CD4-positive, alpha-beta T cell treated with Interleukin-2 at 100 ng/mL for 4 hours (primary cell): ENCODE results near the gene PDZD11.
"Not testable (repeated sequence)": the region's sequence is repeated elsewhere in the genome, so short reads cannot be mapped to it uniquely, and the experiment has no call there.

Source experiments
- DNase-seq: peaks from one replicate; pipeline ENCODE4 v3.0.0-alpha.2; 2020; ENCODE audit warnings: low spot score

PDZD11 gene

DNA sequence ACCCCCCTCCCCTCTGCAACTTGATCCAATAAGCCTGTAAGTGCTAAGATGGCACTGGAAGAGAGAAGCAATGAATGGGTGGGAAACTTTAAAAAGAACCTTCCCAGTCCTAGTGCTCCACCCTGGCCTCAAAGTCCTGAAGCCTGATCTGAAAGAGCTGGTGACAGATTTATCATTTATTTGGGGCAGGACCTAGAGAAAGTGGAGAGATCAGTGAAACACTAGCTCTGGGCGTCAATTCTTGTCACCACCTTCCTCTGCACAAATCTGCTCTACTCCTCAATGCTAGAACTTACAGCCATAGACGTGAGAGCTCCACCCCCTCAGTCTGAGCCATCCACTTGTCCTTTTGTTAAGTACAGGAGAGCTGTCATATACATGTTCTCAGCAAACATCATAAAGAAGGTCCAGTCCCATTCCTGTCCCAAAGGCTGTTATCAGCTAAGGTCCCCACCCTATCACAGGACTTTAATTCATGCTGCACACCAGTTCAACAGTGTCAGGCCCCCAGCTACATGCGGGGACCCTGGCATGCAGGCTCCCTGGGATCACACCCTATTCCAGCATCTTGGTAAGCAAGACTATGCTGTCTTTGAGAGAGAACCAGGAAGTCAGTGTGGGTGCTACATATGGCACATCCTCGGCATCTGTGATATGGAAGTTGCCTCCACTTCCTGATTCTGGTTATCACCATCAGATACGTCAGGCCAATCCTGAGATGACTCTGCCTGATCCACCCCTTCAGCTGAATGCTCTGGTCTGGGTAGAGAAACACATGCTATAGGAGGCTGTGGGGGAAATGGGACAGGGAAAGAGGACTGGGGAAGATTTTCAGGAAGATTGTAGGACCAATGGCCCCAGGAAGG lies 32.1 kb downstream of the PDZD11 start:
- DNase-seq = no peak

DNA sequence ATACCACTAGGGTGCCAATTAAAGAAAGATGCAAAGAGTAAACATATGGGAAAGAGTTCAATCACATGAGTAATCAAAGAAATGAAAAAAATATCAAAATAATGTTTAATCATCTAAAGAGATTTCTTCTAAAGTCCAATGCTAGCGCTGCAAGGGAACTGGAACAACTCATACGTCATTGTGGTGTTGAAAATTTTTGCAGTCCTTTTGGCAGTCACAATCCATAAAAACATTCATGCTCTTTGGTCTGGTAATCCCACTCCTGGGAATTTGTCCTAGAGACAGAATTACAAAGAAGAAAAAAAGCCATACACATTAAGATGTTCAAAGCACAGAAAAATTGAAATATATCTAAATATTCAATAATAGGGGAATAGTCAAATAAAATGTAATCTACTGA lies 34.3 kb downstream of the PDZD11 start:
- DNase-seq = no peak

DNA sequence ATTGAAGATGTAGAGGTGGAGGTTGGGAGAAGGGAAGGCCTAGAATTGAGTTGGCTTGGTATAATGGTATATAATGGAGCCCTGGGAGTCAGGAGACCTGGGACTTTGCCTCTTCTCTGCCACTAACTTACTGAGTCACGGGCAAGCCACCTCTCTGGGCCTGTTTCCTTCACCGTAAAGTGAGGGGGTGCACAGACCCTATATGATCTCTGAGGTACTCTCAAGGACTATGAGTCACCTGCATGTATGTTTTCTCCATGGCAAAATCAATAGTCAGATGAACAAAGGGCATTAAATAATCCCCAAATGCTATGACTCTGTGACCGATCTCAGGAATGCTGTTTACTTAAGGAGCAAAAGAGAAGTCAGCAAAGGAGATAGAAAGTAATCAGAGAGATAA lies 34.8 kb downstream of the PDZD11 start:
- DNase-seq = no peak

DNA sequence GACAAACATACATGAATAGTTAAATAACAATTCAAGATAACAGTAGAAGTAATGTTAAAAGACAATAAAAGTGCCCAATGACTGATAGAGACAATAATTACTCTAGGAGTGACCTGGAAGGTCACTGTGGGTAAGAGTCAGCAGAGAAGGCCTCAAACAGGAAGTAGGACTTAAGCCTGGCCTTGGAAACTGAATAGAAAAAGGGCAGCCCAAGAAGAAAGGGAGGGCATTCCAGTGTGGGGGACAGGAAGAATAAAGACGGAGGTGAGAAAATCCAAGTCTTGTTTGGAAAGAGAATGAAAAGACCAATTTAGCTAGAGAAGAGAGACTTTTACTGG lies 35.7 kb downstream of the PDZD11 start:
- DNase-seq = no peak

DNA sequence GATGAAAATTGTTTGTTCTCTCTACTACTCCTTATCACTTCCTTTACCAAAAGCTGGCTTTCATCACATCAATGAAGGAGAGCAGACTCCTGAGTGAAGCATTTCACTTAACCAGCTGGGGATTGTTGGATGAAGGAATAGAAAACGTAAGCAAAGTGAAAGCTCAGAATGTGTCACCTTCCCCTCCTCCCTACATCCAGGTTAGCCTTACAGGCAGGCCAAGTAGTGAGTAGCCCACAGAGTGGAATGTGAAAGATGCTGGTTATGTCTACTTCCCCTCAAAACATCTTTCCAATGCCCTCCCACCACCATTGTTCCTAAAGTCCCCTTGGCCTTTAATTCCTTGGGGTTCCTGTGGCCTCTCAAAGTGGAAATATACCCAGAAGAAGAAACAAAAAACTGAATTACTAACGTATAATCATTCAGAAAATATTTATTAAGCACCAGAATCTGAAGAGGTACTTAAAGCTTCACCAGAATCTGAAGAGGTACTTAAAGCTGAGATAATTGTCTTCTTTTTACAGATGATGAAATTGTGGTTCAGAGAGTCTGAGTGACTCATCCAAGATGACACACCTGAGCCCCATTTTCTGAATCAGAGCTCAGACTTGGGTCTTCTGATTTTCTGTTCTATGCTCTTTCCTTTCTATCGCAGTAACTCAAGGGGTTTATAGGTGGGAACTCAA lies 36.2 kb downstream of the PDZD11 start:
- no peak for DNase-seq

DNA sequence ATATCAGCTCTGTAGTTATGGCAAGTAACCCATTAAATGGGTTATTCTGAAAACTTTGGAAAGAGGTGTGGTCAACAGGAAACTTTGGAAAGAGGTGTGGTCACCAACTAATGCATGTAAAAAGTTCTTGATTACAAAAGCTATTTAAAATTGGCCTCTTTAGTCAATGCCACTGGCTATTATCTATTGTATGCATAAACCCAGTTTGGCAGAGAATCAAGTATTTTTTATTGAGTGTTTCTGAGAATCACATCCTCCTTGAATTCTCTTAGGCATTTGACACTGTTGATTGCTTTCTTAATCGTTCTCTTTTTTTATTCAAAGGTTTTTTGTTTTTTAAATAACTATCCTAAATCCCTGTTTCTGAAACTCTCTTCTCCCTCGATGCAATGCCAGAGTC lies 37.2 kb downstream of the PDZD11 start:
- DNase-seq = no peak

DNA sequence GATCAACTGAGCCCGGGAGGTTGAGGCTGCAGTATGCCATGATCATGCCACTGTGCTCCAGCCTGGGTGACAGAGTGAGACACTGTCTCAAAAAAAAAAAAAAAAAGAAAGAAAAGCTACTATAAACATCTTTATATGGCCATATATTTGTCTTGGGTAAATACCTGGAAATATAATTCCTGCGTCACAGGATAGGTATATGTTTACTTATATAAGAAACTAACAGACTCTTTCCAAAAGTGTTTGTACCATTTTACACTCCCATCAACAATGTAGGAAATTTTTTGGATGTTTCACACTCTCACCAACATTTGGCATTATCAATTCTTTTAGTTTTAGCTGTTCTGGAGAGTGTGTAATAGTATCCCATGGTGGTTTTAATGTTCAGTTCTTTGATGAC lies 42.5 kb downstream of the PDZD11 start:
- DNase-seq = no peak

DNA sequence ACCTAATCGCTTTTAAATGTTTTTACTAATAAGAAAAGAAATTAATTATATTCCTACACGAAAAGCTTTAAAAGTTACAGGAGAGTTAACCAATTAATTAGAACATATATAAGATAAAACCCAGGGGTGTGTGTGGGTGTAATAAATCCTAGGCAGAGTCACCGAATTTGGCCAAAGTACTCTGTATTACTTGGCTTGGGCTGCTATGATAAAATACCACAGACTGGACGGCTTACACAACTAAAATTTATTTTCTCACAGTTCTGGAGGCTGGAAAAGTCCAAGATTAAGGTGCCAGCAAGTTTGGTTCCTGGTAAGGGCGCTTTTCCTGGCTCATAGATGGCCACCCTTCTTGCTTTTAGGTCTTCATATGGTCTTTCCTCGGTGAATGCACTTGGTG lies 44.8 kb downstream of the PDZD11 start:
- no peak for DNase-seq

DNA sequence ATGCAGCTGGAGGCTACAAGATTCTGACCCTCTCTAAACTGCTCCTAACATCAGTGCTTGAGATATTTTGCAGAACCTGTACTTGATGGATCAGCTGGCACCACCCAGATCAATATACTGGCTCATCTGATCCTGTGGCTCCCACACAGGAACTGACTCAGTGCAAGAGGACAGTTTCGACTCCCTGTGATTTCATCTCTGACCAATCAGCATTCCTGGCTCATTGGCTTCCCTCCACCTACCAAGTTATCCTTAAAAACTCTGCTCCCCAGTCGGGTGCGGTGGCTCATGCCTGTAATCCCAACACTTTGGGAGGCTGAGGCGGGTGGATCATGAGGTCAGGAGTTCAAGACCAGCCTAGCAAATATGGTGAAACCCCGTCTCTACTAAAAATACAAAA lies 46.1 kb downstream of the PDZD11 start:
- not testable (repeated sequence) for DNase-seq

DNA sequence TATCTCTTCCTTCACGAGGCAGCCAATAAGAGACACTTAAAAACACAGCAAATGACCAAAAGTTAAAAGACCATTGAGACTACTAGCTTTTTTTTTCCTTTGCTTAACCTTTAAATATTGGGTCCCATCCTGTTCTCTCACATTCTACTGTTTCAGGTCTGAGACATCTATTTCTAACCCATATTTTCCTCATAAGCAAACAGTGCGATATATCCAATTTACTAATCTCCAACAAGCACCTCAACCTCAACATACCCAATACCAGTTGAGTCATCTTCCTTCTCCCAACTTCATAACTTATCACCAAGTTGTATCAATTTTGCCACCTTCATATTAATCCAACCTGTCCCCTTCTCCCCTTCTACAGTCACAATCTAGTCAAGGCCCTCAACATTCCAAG lies 48.2 kb downstream of the PDZD11 start:
- no peak for DNase-seq

DNA sequence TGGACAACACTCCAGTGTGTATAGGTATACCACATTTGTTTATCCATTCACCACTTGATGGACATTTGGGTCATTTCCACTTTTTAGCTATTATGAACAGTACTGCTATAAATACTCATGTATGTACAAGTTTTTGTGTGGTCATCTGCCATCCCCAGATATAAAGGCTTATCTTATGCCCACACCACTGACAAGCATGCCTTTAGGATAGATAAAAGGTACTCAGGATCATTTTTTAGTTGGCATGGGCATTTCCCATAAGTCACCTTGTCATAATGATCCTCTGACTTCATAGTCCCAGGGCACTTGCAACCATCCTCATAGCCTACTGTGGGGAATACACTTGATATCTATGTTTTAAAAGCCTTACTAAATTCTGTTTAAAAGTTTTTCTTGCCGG lies 49.0 kb downstream of the PDZD11 start:
- no peak for DNase-seq
